CD14-positive monocyte (primary cell): ENCODE results near the gene USP48. TPM values are rescaled to one million over a fixed set of nuclear protein-coding genes. Genes with fewer than 3 reads are reported as not detected.

Source experiments
- DNase-seq, 3 donors: peaks; one replicate each; pipeline ENCODE4 v3.0.0-alpha.2; 2011 to 2022
- H2AFZ ChIP-seq: 2 replicates; pipeline ENCODE4 v1.6.0; 2012; ENCODE audit warnings: mild to moderate bottlenecking, low read depth, low read length, inconsistent platforms; ENCODE audit not compliant: insufficient read depth, poor library complexity, severe bottlenecking
- H3K27ac ChIP-seq, 2 donors: 1 replicate in 1 of 2; 2 replicates in 1 of 2; pipeline ENCODE4 v1.5.1; 2012 to 2013; ENCODE audit warnings: low read length in 2 of 2, control low read depth in 1 of 2, inconsistent platforms in 1 of 2, low read depth in 1 of 2, mild to moderate bottlenecking in 1 of 2
- H3K27me3 ChIP-seq, 2 donors: one replicate each; pipeline versions ENCODE4 v1.6.0 to v1.6.1; 2011 to 2013; ENCODE audit warnings: low read length in 2 of 2; ENCODE audit not compliant: control insufficient read depth in 2 of 2, insufficient read depth in 2 of 2
- H3K36me3 ChIP-seq, 2 donors: replicated peaks in 1 of 2; 1 replicate in 1 of 2; 2 replicates in 1 of 2; pipeline versions ENCODE4 v1.5.1 to v1.6.1; 2012 to 2013; ENCODE audit warnings: low read length in 2 of 2, control low read depth in 1 of 2, inconsistent platforms in 1 of 2, mild to moderate bottlenecking in 1 of 2; ENCODE audit not compliant: insufficient read depth in 2 of 2, control insufficient read depth in 1 of 2
- H3K4me1 ChIP-seq, 2 donors: 1 replicate in 1 of 2; 2 replicates in 1 of 2; pipeline versions ENCODE4 v1.5.1 to v1.6.1; 2012 to 2013; ENCODE audit warnings: low read length in 2 of 2, control low read depth in 1 of 2, inconsistent platforms in 1 of 2, mild to moderate bottlenecking in 1 of 2, moderate library complexity in 1 of 2; ENCODE audit not compliant: insufficient read depth in 2 of 2, control insufficient read depth in 1 of 2
- H3K4me2 ChIP-seq: replicated peaks from 2 replicates; pipeline ENCODE3; 2012; ENCODE audit warnings: low read length, moderate library complexity, mild to moderate bottlenecking; ENCODE audit not compliant: poor library complexity, severe bottlenecking; ENCODE audit errors: extremely low read depth
- H3K4me3 ChIP-seq, 3 experiments: fragments of 200-600 bp in 1 of 3; sonication (generic) in 1 of 3; replicated peaks in 1 of 3; 1 replicate in 2 of 3; 2 replicates in 1 of 3; pipeline ENCODE4 v1.5.1; 2011 to 2013; ENCODE audit warnings: low read length in 3 of 3, mild to moderate bottlenecking in 3 of 3, control low read depth in 2 of 3, low read depth in 2 of 3, inconsistent platforms in 1 of 3, moderate library complexity in 1 of 3
- H3K79me2 ChIP-seq: 2 replicates; pipeline ENCODE4 v1.6.0; 2012; ENCODE audit warnings: mild to moderate bottlenecking, control low read depth, inconsistent platforms, low read length, moderate library complexity; ENCODE audit not compliant: insufficient read depth
- H3K9ac ChIP-seq: 2 replicates; pipeline ENCODE4 v1.6.0; 2017; ENCODE audit warnings: low read length, mild to moderate bottlenecking; ENCODE audit not compliant: insufficient read depth, poor library complexity, severe bottlenecking
- H3K9me3 ChIP-seq, 2 donors: replicated peaks in 1 of 2; 1 replicate in 1 of 2; 2 replicates in 1 of 2; pipeline versions ENCODE4 v1.5.1 to v1.6.1; 2012 to 2013; ENCODE audit warnings: low read length in 2 of 2, control low read depth in 1 of 2; ENCODE audit not compliant: control insufficient read depth in 1 of 2, insufficient read depth in 1 of 2
- H4K20me1 ChIP-seq: 2 replicates; pipeline ENCODE4 v1.6.0; 2012; ENCODE audit warnings: mild to moderate bottlenecking, low read length, control low read depth, moderate library complexity; ENCODE audit not compliant: insufficient read depth
- H3K27ac Mint-ChIP-seq, 7 donors: one replicate each; pipeline ENCODE4 v1.8.0; 2020; ENCODE audit warnings: mild to moderate bottlenecking in 7 of 7, mixed read lengths in 7 of 7, moderate library complexity in 6 of 7, inconsistent platforms in 2 of 7
- H3K27me3 Mint-ChIP-seq, 3 donors: one replicate each; pipeline ENCODE4 v1.8.0; 2021 to 2022; ENCODE audit warnings: low read depth in 3 of 3, mild to moderate bottlenecking in 3 of 3, mixed read lengths in 3 of 3, moderate library complexity in 3 of 3, inconsistent platforms in 1 of 3
- H3K36me3 Mint-ChIP-seq, 2 donors: one replicate each; pipeline ENCODE4 v1.8.0; 2020; ENCODE audit warnings: mixed read lengths in 2 of 2, inconsistent platforms in 1 of 2, mild to moderate bottlenecking in 1 of 2
- H3K4me1 Mint-ChIP-seq: one replicate; pipeline ENCODE4 v1.8.0; 2020; ENCODE audit warnings: mild to moderate bottlenecking, mixed read lengths
- H3K4me3 Mint-ChIP-seq, 2 donors: one replicate each; pipeline ENCODE4 v1.8.0; 2020; ENCODE audit warnings: mild to moderate bottlenecking in 2 of 2, mixed read lengths in 2 of 2, moderate library complexity in 1 of 2
- H3K9me3 Mint-ChIP-seq, 7 donors: one replicate each; pipeline ENCODE4 v1.8.0; 2020 to 2022; ENCODE audit warnings: mixed read lengths in 7 of 7, mild to moderate bottlenecking in 6 of 7, moderate library complexity in 6 of 7, inconsistent platforms in 2 of 7
- WGBS: methylation state at CpG from one replicate; pipeline ENCODE4 v1.1.5; 2013; ENCODE audit warnings: missing lambda C conversion rate; ENCODE audit not compliant: insufficient coverage; 5-methylcytosine and 5-hydroxymethylcytosine counted together
- intact Hi-C, 2 donors: fragments of 100-400 bp; cut with micrococcal nuclease; formaldehyde crosslinking; loops; one replicate each; pipeline versions ENCODE4 v1.15.0 to v1.15.1; 2023
- polyA plus RNA-seq, 3 donors: library from polyadenylated mRNA; depleted of rRNA in 1 of 3; unstranded in 2 of 3; stranded (reverse) in 1 of 3; fragments of 300-500 nt in 2 of 3; fragments of >200 nt in 1 of 3; fragmentation: Illumina TruSeq in 2 of 3; gene quantifications; 1 replicate in 2 of 3; 2 replicates in 1 of 3; pipeline ENCODE4 v1.2.3, GENCODE V29; 2012 to 2021
- TF ChIP-seq, protein P1 (sequence below): fragments of 200-600 bp; IDR thresholded peaks from one replicate; pipeline ENCODE4 v1.8.0; 2022; ENCODE audit warnings: antibody characterized with exemption, mild to moderate bottlenecking

Gene USP48
- polyA plus RNA-seq, 3 donors = 26.5 to 40.2 (median 34.3) TPM

- no peaks in the 10 kb centered on the region for H4K20me1 ChIP-seq
- H3K4me1 ChIP-seq = no peaks in the 10 kb centered on the region
- H3K79me2 ChIP-seq = no peaks in the 10 kb centered on the region
- H3K4me1 Mint-ChIP-seq = peaks cover 6% of the 10 kb centered on the region
- H3K36me3 Mint-ChIP-seq = no peaks in the 10 kb centered on the region
- no peaks in the 10 kb centered on the region for H3K9me3 ChIP-seq
- DNase-seq = no peak
- intact Hi-C loops = no loop called here
- H3K27me3 ChIP-seq = no peaks in the 10 kb centered on the region
- H2AFZ ChIP-seq = no peak overlapping the region
- no peak overlapping the region for H3K4me3 ChIP-seq
- H3K4me2 ChIP-seq = no peak overlapping the region
- H3K9ac ChIP-seq = no peak overlapping the region
- H3K27ac ChIP-seq = no peak overlapping the region
- no peaks in the 10 kb centered on the region for H3K36me3 ChIP-seq
- peaks cover 11 to 26% (median 13%) of the 10 kb centered on the region in 3 donors for H3K27me3 Mint-ChIP-seq
- H3K4me3 Mint-ChIP-seq = no peak overlapping the region
- WGBS = 25% methylated on average over 2 of the region's 7 CpGs
- TF ChIP-seq, protein P1, sequence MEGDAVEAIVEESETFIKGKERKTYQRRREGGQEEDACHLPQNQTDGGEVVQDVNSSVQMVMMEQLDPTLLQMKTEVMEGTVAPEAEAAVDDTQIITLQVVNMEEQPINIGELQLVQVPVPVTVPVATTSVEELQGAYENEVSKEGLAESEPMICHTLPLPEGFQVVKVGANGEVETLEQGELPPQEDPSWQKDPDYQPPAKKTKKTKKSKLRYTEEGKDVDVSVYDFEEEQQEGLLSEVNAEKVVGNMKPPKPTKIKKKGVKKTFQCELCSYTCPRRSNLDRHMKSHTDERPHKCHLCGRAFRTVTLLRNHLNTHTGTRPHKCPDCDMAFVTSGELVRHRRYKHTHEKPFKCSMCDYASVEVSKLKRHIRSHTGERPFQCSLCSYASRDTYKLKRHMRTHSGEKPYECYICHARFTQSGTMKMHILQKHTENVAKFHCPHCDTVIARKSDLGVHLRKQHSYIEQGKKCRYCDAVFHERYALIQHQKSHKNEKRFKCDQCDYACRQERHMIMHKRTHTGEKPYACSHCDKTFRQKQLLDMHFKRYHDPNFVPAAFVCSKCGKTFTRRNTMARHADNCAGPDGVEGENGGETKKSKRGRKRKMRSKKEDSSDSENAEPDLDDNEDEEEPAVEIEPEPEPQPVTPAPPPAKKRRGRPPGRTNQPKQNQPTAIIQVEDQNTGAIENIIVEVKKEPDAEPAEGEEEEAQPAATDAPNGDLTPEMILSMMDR = no peak
- no peaks in the 10 kb centered on the region for H3K9me3 Mint-ChIP-seq
- no peak overlapping the region for H3K27ac Mint-ChIP-seq
Measured at GRCh38 chr1:21628798-21629393, 154.1 kb downstream of the USP48 start.

Other genes with a start within 250 kb of the USP48 start
- gene RAP1GAP, start 113.8 kb downstream of the USP48 start, polyA plus RNA-seq = under 1 TPM in 1 of 3 donors, not detected in 2; 0.04 TPM
- under 1 TPM in 1 of 3 donors, not detected in 2; 0.63 TPM for gene LDLRAD2, start 29.1 kb upstream of the USP48 start, polyA plus RNA-seq
- gene HSPG2, start 154.2 kb upstream of the USP48 start, polyA plus RNA-seq = under 1 TPM in 1 of 3 donors, not detected in 2; 0.44 TPM
- gene CELA3B, start 193.9 kb upstream of the USP48 start, polyA plus RNA-seq = not detected
- not detected for gene CELA3A, start 218.5 kb upstream of the USP48 start, polyA plus RNA-seq